Fibroblast of lung (primary cell): ENCODE data around the gene LMNTD2. TPM values are rescaled to one million over a fixed set of nuclear protein-coding genes. Genes with fewer than 3 reads are reported as not detected.

Source experiments
- DNase-seq, 2 donors: peaks; one replicate each; pipeline versions ENCODE4 v3.0.0 to v3.0.0-alpha.2; 2010; ENCODE audit warnings: low read depth in 2 of 2
- H2AFZ ChIP-seq: 2 replicates; pipeline ENCODE4 v1.5.1; 2012; ENCODE audit warnings: low read length, control low read depth, inconsistent platforms
- H3K27ac ChIP-seq: 2 replicates; pipeline ENCODE4 v1.5.1; 2011; ENCODE audit warnings: low read length, control low read depth; ENCODE audit not compliant: insufficient read depth
- H3K27me3 ChIP-seq: 2 replicates; pipeline ENCODE4 v1.5.1; 2011; ENCODE audit warnings: mild to moderate bottlenecking, low read length; ENCODE audit not compliant: control insufficient read depth, insufficient read depth
- H3K36me3 ChIP-seq: 2 replicates; pipeline ENCODE4 v1.5.1; 2011; ENCODE audit warnings: low read length; ENCODE audit not compliant: control insufficient read depth, insufficient read depth
- H3K4me1 ChIP-seq: 2 replicates; pipeline ENCODE4 v1.5.1; 2011; ENCODE audit warnings: low read length; ENCODE audit not compliant: control insufficient read depth, insufficient read depth; ENCODE audit errors: extremely low read depth
- H3K4me2 ChIP-seq: 2 replicates; pipeline ENCODE4 v1.5.1; 2011; ENCODE audit warnings: low read length, control low read depth; ENCODE audit not compliant: insufficient read depth; ENCODE audit errors: extremely low read depth
- H3K4me3 ChIP-seq, 4 experiments: fragments of 200-600 bp in 1 of 4; sonication (generic) in 1 of 4; replicated peaks in 1 of 4; 2 replicates each; pipeline ENCODE4 v1.5.1; 2011 to 2016; ENCODE audit warnings: low read length in 4 of 4, low read depth in 3 of 4, mild to moderate bottlenecking in 3 of 4, control low read depth in 2 of 4, inconsistent platforms in 1 of 4, mixed read lengths in 1 of 4; ENCODE audit not compliant: insufficient read depth in 1 of 4; ENCODE audit errors: control extremely low read depth in 1 of 4
- H3K79me2 ChIP-seq: 2 replicates; pipeline ENCODE4 v1.5.1; 2012; ENCODE audit warnings: mild to moderate bottlenecking, low read length, inconsistent platforms; ENCODE audit not compliant: control insufficient read depth, insufficient read depth
- H3K9ac ChIP-seq: 2 replicates; pipeline ENCODE4 v1.5.1; 2011; ENCODE audit warnings: mild to moderate bottlenecking, low read length, control low read depth; ENCODE audit not compliant: insufficient read depth
- H3K9me3 ChIP-seq: 2 replicates; pipeline ENCODE4 v1.5.1; 2012; ENCODE audit warnings: low read depth, low read length; ENCODE audit not compliant: control insufficient read depth, insufficient read depth
- H4K20me1 ChIP-seq: 2 replicates; pipeline ENCODE4 v1.5.1; 2011; ENCODE audit warnings: low read length; ENCODE audit not compliant: control insufficient read depth, insufficient read depth; ENCODE audit errors: extremely low read depth
- CTCF ChIP-seq, 2 donors: IDR thresholded peaks in 1 of 2; conservative IDR thresholded peaks in 1 of 2; 1 replicate in 1 of 2; 2 replicates in 1 of 2; pipeline ENCODE4 v1.5.1; 2011 to 2012; ENCODE audit warnings: low read length in 2 of 2, control low read depth in 1 of 2, inconsistent platforms in 1 of 2, low read depth in 1 of 2, mild to moderate bottlenecking in 1 of 2
- EZH2 ChIP-seq: IDR thresholded peaks from 2 replicates; pipeline ENCODE4 v1.5.1; 2012; ENCODE audit warnings: low read length, control low read depth, mild to moderate bottlenecking; ENCODE audit errors: missing control alignments
- polyA plus RNA-seq, 2 donors: library from polyadenylated mRNA; depleted of rRNA in 1 of 2; stranded (reverse) in 1 of 2; unstranded in 1 of 2; fragments of >200 nt; gene quantifications; 2 replicates each; pipeline ENCODE4 v1.2.1, GENCODE V29; 2011 to 2012; ENCODE audit warnings: missing spikeins in 1 of 2
- total RNA-seq: library from RNA; depleted of rRNA; stranded (reverse); fragments of >200 nt; gene quantifications from 2 replicates; pipeline ENCODE4 v1.2.1, GENCODE V29; 2014

LMNTD2 gene
- total and polyA plus RNA-seq, 2 donors (not counting 1 experiment from before 2014, with no cell fraction given): 0.08 to 0.17 TPM

- Histone ChIP-seq H3K4me3 (no peak overlapping the region), H3K36me3 (peaks cover 2% of the 10 kb centered on the region)
- no peak for TF ChIP-seq CTCF (conservative IDR thresholded peaks at IDR 0.05 in 1 of 2, IDR thresholded peaks at IDR 0.05 in 1 of 2; ENCODE audit: low read depth in 1 of 2, low read length in 2 of 2)
Measured at GRCh38 chr11:516400-516799, 44.1 kb downstream of the LMNTD2 start.

GRCh38 chr11:515131-515530, 45.4 kb downstream of the LMNTD2 start:
- Histone ChIP-seq H2AFZ (no peak overlapping the region), H3K36me3 (peaks cover 2% of the 10 kb centered on the region), H3K9me3 (no peaks in the 10 kb centered on the region), H3K4me1 (peaks cover 2% of the 10 kb centered on the region), H3K27ac (no peak overlapping the region), H3K27me3 (no peaks in the 10 kb centered on the region), H3K4me3 (no peak overlapping the region), H3K79me2 (no peaks in the 10 kb centered on the region), H3K4me2 (no peak overlapping the region), H3K9ac (no peak overlapping the region), H4K20me1 (no peaks in the 10 kb centered on the region)
- TF ChIP-seq EZH2: no peak
- TF ChIP-seq CTCF (conservative IDR thresholded peaks at IDR 0.05 in 1 of 2, IDR thresholded peaks at IDR 0.05 in 1 of 2; ENCODE audit: low read depth in 1 of 2, low read length in 2 of 2): no peak
- no peak for DNase-seq

More at GRCh38 chr11:516400-516799, 44.1 kb downstream of the LMNTD2 start:
- H3K9me3 ChIP-seq: no peaks in the 10 kb centered on the region
- no peak for DNase-seq
- no peak overlapping the region for H3K27ac ChIP-seq
- no peaks in the 10 kb centered on the region for H4K20me1 ChIP-seq
- H2AFZ ChIP-seq: no peak overlapping the region
- H3K4me1 ChIP-seq: peaks cover 2% of the 10 kb centered on the region
- H3K79me2 ChIP-seq: no peaks in the 10 kb centered on the region
- H3K27me3 ChIP-seq: no peaks in the 10 kb centered on the region
- no peak overlapping the region for H3K4me2 ChIP-seq
- no peak overlapping the region for H3K9ac ChIP-seq

- no peak overlapping the region for H3K27ac ChIP-seq
- peaks cover 2% of the 10 kb centered on the region for H3K36me3 ChIP-seq
- DNase-seq: no peak
- no peaks in the 10 kb centered on the region for H3K27me3 ChIP-seq
- TF ChIP-seq CTCF (conservative IDR thresholded peaks at IDR 0.05 in 1 of 2, IDR thresholded peaks at IDR 0.05 in 1 of 2; ENCODE audit: low read depth in 1 of 2, low read length in 2 of 2): no peak
- no peak for TF ChIP-seq EZH2
- no peaks in the 10 kb centered on the region for H3K9me3 ChIP-seq
- H2AFZ ChIP-seq: no peak overlapping the region
- no peaks in the 10 kb centered on the region for H3K79me2 ChIP-seq
- no peak overlapping the region for H3K4me3 ChIP-seq
- no peak overlapping the region for H3K9ac ChIP-seq
- H3K4me1 ChIP-seq: peaks cover 2% of the 10 kb centered on the region
- no peaks in the 10 kb centered on the region for H4K20me1 ChIP-seq
- H3K4me2 ChIP-seq: no peak overlapping the region
Measured at GRCh38 chr11:514606-515005, 45.9 kb downstream of the LMNTD2 start.
